Measurements from ENCODE around the gene ARFGEF2.

DNA sequence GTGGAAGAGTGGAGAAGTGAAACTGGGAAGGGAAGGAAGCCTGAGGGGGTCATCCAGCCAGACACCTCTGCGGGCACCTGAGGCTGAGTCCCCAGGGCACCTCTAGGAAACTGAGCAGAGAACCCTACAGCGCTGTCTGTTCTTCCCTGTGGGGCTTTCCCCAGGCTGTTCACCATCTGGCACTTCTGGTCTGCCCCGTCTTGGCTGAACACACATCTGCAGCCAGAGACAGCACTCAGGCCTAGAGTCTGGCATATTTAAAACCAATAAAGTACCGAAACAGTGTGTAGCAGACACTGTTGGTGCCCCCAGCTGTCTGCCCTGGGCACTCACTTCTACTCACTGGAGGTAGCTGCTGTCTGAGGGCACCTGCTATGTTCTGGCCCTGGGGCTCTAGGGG, 9.4 kb upstream of the ARFGEF2 start:
- TF ChIP-seq, protein P1, sequence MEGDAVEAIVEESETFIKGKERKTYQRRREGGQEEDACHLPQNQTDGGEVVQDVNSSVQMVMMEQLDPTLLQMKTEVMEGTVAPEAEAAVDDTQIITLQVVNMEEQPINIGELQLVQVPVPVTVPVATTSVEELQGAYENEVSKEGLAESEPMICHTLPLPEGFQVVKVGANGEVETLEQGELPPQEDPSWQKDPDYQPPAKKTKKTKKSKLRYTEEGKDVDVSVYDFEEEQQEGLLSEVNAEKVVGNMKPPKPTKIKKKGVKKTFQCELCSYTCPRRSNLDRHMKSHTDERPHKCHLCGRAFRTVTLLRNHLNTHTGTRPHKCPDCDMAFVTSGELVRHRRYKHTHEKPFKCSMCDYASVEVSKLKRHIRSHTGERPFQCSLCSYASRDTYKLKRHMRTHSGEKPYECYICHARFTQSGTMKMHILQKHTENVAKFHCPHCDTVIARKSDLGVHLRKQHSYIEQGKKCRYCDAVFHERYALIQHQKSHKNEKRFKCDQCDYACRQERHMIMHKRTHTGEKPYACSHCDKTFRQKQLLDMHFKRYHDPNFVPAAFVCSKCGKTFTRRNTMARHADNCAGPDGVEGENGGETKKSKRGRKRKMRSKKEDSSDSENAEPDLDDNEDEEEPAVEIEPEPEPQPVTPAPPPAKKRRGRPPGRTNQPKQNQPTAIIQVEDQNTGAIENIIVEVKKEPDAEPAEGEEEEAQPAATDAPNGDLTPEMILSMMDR (IDR thresholded peaks at IDR 0.05; ENCODE audit: low read depth, low read length) = peak; percentile 57
- no peak for TF ChIP-seq EZH2phosphoT487 (IDR thresholded peaks at IDR 0.05; ENCODE audit: low read depth)
